Measurements from ENCODE around the gene STIMATE.

STIMATE gene

DNA sequence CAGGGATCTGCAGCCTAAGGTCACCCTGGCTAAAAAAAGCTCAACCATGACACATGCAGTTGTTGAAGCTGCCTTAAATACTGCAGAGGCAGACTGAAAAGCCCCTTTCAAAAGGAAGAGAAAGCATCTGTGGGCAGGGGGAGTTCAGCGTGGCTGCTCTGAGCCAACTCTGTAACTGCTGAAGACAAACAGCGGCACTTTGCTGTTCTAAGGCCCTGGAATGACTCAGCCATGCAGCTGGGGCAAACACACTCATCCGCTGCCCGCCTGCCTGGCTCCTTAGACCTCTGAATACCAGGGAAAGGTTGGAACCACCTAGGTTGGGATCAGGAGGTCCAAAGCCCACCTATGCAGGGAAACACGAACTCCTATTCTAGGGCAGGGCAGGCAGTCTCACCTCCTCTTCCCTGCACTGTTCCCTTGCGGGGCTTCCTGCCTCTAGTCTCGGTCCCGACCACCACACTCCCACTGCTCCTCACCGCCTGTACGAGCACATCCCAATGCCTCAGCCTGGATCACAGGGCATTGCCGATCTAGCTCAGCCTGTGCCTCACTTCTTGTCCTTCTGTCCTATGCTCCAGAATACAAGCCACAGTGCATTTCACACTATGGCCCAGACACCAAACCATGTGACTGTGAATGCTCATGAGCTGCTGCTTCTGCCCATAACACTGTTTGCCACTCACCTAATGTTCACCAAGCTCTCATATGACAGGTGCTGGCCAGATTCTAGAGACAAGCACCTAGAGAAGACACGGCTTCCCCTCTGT is 56.0 kb downstream of the STIMATE start:
- DNase-seq (ENCODE audit: low spot score), result no peak

GRCh38 chr3:52839892-52840545 is 57.3 kb downstream of the STIMATE start:
- no peak for DNase-seq (ENCODE audit: low spot score)

DNA sequence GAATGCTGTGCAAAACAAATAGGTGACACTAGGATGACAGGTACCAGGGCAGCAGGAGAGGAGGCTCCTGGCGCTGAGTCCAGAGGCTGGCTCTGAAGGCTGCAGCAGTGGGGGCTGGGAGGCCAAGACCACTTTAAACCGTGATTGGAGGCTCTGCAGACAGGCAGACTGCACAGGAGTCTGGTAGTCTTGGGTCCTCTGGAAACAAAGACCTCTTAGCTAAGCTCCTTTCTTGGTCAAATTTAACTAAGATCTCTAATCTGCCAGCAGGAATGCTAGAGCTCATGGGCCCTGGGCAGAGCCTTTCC is 58.1 kb downstream of the STIMATE start:
- DNase-seq (ENCODE audit: low spot score), result no peak

DNA sequence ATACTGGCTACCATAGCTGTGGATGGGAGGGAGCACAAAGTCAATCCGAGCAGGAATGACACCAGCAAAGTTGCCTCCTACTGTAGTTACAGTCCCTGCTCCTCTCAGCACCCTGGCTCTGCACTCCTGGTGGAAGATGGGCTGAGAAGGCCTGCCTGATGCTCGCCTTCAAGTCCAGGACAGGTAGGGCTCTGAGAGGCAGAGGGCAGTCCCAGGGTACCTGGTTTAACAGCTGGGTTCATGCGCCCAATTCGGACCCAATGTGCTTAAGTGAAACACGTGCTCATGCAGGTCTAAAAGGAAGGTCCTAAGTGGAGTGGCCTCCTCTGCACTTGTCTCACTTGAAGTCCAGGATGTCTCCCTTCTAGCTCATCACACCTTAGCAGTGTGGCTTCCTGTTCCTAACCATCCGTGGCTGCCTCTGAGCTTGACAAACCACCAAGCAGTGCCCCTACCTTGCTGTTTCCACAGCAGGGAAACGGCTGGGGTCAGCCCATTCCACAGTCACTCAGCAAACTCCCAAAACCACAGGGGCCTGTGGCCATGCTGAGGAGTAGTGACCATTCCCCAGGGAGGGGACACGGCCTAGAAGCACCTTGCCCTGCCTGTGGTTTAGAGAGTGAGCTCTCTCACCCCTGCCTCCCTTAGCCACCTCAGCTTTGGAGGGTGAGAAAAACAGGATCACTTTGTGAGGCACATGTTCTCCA is 58.6 kb downstream of the STIMATE start:
- no peak for DNase-seq (ENCODE audit: low spot score)

GRCh38 chr3:52836986-52837385 is 60.4 kb downstream of the STIMATE start:
- DNase-seq (ENCODE audit: low spot score), result no peak

GRCh38 chr3:52836471-52836845 is 60.9 kb downstream of the STIMATE start:
- DNase-seq (ENCODE audit: low spot score), result no peak

GRCh38 chr3:52835766-52836470 is 61.4 kb downstream of the STIMATE start:
- DNase-seq (ENCODE audit: low spot score), result no peak

- no peak for DNase-seq (ENCODE audit: low spot score)
Measured at GRCh38 chr3:52834871-52835501, 62.4 kb downstream of the STIMATE start, which contains the start of gene MUSTN1. Gene MUSTN1 (minus strand): TSS chr3:52835019. CDS start chr3:52834948, 71 bp downstream.

DNA sequence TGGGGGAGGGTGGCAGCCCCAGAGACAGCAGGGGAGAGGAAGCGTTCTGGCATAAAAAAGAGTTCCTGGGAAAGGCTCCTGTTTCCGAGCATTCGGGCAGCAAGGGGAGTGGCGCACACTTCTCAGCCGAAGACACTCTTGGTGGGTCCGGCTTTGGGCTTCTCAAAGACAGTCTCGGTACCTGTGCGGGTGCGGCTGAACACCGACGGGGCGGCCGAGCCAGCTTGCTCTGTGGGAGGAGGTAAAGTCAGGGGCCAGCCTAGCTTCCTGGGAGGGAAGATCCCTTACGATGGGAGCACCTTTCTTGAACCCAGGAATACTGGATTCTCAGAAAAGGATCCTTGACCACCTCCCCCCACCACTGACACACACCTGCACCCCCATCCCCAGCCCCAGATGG is 64.1 kb downstream of the STIMATE start:
- no peak for DNase-seq (ENCODE audit: low spot score)

DNA sequence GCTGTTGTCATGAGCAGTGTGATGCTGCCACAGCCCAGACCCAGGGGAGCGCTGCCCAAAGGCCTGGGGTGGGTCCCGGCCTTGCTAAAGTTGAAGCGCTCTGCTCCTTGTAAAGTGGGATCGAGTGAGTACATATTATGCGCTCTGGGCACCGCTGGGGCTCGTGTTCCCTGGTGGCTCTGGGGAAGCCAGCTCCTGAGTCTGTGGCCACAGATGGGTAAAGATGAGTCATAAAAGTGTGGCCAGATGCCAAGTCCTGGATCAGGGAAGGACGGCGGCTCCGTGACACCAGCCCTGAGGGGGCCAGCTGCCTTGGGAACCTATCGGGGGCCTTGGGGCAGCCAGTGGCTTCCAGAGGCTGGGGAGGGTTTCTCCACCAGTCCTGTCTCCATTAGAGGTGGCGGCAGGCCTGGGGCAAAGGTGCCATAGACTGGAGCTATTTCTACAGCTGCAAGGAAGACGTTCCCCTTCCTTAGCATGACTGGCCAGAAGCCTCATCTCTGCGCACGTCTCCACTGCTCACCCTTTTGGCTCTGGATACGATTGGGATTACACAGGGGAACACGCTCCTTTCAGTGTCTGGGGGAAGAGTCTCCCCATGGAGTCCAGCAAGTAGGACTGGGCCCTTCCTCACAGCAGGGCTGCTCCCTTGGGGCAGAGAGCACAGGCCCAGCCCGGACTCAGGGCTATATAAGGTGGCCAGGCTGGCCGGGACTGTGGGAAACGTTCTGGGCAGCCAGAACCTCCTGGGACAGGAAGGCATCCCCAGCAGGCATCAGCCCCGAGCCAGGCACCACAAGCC is 65.6 kb downstream of the STIMATE start:
- DNase-seq (ENCODE audit: low spot score), result no peak

DNA sequence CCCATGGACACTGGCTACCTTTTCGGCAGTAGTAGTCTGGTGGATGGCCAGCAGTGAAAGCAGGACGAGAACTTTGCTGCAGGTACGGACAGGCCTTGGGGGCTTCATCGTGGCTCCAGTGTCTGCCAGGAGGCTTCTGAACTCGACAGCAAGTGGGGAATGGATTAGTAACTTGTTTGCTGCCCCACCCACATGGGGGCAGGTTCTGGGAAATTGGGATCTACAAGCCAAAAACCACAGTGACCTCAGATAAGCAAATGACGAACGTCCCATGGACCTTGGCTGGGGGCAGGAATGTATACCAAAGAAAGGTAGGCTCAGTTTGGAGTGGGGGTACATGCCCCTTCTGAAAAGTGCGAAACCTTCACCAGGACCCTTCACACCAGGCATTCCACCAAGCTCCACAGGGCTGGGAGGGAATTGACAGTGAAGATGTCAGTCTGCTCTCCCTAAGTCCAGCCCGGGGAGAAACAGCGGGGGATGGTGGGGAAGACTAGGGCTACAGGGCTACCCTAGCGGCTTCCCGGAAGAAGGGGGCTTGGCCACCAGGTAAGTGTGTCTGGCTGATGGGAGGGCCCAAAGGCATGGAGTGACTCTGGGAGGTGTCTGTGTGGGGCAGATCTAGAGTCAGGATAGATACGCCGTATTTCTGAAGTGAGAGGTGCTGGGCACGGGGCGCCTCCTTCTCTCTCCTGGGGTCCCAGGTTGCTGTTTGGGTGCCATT is 66.7 kb downstream of the STIMATE start, which contains the start of gene ITIH4:
Gene ITIH4 (minus strand): TSS at position 138 of the 724 bp plus-strand sequence. CDS start 30 bp downstream, at position 108.
- no peak for DNase-seq (ENCODE audit: low spot score)

DNA sequence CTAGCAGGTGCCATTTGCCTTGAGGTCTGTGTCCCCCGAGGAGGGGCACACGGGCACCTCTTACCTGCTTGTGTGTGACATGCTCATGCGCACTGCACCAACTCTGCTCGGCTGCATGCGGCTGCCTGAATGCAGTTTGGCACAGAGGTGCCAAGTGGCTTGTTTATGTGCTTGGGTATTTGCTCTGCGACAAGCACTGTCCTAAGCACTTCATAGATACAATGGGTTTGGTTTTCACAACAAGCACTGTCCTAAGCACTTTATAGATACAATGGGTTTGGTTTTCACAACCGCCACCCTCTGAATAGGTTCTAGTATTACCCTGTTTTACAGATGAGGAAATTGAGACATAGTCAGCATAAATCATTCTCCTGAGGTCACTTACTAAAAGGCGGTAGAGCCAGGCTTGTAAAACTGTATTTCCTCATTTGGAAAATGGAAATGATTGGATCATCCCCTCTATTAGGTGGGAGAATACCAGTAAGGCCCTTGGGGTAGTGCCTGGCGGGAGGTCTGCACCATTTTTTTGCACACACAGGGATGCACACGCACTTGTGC is 67.4 kb downstream of the STIMATE start:
- DNase-seq (ENCODE audit: low spot score), result no peak

- DNase-seq (ENCODE audit: low spot score), result no peak
Measured at GRCh38 chr3:52829482-52829881, 67.9 kb downstream of the STIMATE start.

DNA sequence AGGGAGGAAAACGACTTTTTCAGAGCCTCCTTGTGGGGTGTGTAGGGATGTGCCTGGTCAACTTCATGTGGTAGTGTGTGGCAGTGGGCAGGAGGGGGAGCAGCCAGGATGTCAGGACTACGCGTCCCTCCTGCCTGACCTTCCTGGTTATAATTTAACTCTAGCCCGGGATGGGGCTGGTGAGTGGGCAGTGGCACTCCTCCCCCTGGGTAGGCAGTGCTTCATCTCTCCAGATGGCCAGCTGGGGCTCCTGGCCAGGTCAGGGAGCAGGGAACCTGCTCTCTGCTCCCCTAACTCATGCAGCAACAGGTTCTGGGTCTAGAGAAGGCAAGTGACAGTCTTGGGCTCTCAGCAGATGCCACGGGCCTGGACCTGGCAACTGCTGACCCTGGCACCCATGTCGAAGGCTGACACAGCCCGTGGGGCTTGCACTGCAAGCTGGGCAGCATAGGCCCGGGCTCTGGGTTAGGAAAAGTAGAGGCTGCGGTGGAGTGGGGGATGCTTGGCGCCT is 69.4 kb downstream of the STIMATE start:
- DNase-seq (ENCODE audit: low spot score), result no peak

GRCh38 chr3:52827441-52827840 is 69.9 kb downstream of the STIMATE start:
- DNase-seq (ENCODE audit: low spot score), result no peak

DNA sequence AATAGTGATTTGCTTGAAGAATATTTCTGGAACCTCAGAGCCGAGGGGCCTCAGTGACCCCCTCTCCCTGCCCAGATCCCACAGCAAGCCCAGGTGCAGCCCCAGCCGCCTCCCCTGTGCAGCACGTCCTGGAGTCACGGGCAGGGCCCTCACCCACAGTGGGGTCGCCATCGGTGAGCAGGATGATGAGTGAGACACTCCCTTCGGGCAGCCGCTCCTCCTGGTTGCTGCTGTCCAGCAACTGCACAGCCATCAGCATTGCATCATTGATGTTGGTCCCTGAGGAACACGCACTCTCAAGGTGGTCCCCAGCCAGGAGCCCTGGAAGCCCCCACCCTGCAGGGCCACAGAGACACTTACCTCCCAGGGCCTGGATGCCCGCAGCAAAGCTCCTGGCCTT is 73.3 kb downstream of the STIMATE start:
- DNase-seq (ENCODE audit: low spot score), result no peak

GRCh38 chr3:52822363-52822762 is 75.0 kb downstream of the STIMATE start:
- no peak for DNase-seq (ENCODE audit: low spot score)

DNA sequence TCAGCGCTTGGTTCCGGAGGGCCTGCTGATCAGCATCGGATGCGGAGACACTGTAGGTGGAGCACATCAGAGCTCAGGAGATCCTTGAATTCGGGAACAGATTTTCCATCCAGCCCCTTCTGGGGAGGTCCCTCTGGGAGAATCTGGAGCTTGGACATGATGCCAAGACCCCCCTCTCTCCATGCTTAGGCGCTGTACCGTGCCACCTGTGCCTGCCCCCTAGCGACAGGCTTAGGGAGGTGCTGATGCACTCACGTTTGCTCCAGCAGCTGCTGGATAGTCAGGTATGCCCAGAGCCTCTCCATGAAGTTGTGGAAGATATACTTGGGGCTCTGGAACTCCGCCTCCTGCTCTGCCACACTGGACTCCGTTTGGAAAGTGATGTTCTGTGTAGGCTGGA is 76.6 kb downstream of the STIMATE start:
- no peak for DNase-seq (ENCODE audit: low spot score)

- DNase-seq (ENCODE audit: low spot score), result no peak
Measured at GRCh38 chr3:52819936-52820335, 77.4 kb downstream of the STIMATE start.

DNA sequence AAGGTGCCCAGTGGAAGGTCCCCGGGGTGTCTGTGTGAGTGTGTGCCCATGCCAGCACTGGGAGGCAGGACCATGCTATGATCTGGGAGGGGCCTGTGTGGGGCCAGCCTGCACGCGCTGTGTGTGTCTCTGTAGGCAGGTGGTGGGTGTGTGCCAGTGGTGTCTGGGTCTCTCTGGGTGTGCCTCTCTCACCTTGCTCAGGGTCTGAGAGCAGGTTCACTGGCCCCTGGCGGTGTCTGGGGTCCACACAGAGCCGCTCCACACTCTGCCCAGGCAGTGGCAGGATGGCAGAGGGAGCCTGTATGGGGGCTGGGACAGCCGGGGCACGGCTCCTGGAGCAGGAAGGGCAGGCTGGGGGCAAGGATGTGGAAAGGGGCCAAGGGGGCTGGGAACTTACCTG is 79.5 kb downstream of the STIMATE start:
- no peak for DNase-seq (ENCODE audit: low spot score)
